Adrenal gland (tissue), 5 donors: ENCODE data around the gene TRAF7.
A peak's percentile ranks its signal among the peaks of the same experiment; 100 is the strongest.
"Not testable (repeated sequence)": the region's sequence is repeated elsewhere in the genome, so short reads cannot be mapped to it uniquely, and the experiment has no call there.

Experiments
- CTCF ChIP-seq, 6 experiments: fragments of 450-650 bp in 4 of 6; fragments of 200-600 bp in 2 of 6; sonication (generic) in 1 of 6; IDR thresholded peaks; 1 replicate in 5 of 6; 2 replicates in 1 of 6; pipeline versions ENCODE4 v1.5.1 to v1.8.0; 2016 to 2021; ENCODE audit warnings: antibody characterized with exemption in 6 of 6, mild to moderate bottlenecking in 2 of 6, moderate library complexity in 1 of 6
- POLR2A ChIP-seq, 2 donors: fragments of 450-650 bp; IDR thresholded peaks; one replicate each; pipeline ENCODE4 v1.6.1; 2017; ENCODE audit warnings: antibody characterized with exemption in 2 of 2, mild to moderate bottlenecking in 2 of 2, moderate library complexity in 1 of 2
- donor health status: DM: no; HTN: no; CAD: no.

- not testable (repeated sequence) for TF ChIP-seq CTCF (IDR thresholded peaks at IDR 0.05)
- TF ChIP-seq POLR2A (IDR thresholded peaks at IDR 0.05): peak; percentile 46 to 78
Observed at GRCh38 chr16:2135770-2136490, 19.7 kb upstream of the TRAF7 start, which contains the start of gene PKD1.
